ENCODE results near the gene GALNT5.

The GALNT5 gene

DNA sequence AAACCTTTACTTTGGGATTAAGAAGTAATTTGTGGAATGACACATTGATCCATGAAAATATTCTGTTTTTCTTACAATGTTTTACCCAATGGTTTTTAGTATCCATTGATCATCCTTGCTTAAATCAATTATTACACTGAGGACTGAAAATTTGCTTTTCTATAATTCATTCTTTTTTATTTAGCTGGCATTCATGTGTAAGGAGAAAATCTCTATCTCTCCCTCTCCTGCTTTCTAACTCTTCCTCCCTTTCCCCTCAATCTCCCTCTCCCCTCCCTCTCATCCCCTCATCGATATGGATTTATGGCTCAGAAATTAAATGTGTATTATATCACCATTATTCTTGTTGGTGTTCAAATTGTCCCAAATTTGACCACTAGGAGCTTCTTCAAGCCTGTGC, 29.7 kb downstream of the GALNT5 start:
- DNase-seq (ENCODE audit: low read depth in 2 of 2, low spot score in 1 of 2): no peak

DNA sequence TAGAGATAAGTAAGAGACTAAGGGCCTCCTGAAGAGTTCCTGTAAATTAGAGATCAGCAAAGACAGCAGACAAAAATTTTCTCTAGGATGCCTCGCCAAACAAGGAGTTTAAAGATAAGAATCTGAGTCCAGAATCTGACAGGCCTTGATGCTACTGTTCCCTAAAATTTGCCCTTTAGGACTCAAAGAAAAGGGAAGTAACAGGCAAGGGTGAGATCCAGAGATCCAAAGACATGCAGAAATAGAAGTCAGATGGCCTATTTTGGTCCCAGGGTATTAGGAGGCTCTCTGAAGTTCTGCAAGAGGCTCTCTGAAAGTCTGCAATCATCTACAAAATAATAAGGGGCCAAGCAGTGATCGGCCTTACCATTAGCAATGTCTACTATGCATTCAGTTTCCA, 33.0 kb downstream of the GALNT5 start:
- DNase-seq (ENCODE audit: low read depth in 2 of 2, low spot score in 1 of 2): no peak

GRCh38 chr2:157291018-157291417, 33.5 kb downstream of the GALNT5 start:
- DNase-seq (ENCODE audit: low read depth in 2 of 2, low spot score in 1 of 2): no peak

- DNase-seq (ENCODE audit: low read depth in 2 of 2, low spot score in 1 of 2): no peak
These were observed 35.3 kb downstream of the GALNT5 start for GRCh38 chr2:157292853-157293252.

GRCh38 chr2:157296490-157296889, 39.0 kb downstream of the GALNT5 start:
- DNase-seq (ENCODE audit: low read depth in 2 of 2, low spot score in 1 of 2): no peak

- DNase-seq (ENCODE audit: low read depth in 2 of 2, low spot score in 1 of 2): no peak
These were observed 39.5 kb downstream of the GALNT5 start for GRCh38 chr2:157296958-157297357.

DNA sequence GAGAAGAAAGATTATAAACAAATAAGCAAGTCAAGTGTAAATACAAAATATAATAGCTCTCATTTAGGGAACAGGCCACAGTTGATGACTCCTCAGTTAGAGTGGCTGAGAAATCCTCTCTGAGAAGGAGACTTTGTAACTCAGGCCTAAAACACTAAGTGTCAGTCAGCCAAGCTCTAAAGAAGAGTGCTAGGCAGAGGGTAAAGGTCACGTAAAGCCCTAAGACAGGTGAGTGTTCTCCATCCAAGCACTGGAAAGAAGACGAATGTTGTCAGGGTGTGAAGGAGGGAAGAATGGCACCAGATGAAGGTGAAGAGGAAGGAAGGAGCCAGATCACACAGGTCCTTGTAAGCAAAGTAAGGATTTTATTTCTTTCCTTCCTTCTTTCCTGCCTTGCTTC, 43.8 kb downstream of the GALNT5 start:
- no peak for DNase-seq (ENCODE audit: low read depth in 2 of 2, low spot score in 1 of 2)

- no peak for DNase-seq (ENCODE audit: low read depth in 2 of 2, low spot score in 1 of 2)
These were observed 45.1 kb downstream of the GALNT5 start for GRCh38 chr2:157302492-157303099.

DNA sequence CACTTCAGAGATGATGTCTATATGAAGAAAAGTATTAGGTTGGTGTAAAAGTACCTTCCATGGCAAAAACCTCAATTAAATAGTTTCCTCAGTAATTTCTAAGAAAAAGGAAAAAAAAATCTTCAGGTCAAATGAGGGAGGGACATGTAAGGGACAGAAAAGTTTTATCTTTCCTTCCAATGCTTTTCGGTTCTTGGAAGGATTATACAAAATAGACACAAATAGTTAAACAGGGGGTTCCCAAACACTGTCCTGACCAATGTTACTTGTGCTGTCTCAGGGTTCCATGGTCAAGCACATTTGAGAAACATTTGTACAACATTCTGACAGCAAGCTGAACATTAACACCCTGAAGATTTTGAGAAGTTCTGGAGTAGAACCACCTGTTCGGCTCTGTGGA, 46.1 kb downstream of the GALNT5 start:
- no peak for DNase-seq (ENCODE audit: low read depth in 2 of 2, low spot score in 1 of 2)

GRCh38 chr2:157304811-157305722, 47.6 kb downstream of the GALNT5 start:
- no peak for DNase-seq (ENCODE audit: low read depth in 2 of 2, low spot score in 1 of 2)

- no peak for DNase-seq (ENCODE audit: low read depth in 2 of 2, low spot score in 1 of 2)
These were observed 48.2 kb downstream of the GALNT5 start for GRCh38 chr2:157305723-157306110.

DNA sequence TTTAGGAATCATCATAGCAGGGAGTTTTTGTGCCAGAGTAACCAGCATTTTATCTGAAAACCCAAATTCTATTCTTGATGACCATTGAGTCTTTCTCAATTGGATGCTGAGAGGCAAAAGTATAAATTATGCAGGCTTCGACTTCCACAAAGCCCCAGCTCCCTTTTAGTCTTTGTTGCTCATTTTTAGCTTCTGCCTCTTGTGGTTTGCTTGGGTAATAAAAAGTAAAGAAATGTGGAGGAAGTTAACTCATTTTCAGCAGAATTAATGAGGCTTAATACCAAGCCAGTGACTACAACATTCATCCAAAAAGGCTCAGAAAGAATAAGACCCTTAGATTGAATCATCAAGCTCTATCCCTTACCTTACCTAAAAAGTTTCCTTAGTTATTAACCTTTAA, 49.5 kb downstream of the GALNT5 start:
- DNase-seq (ENCODE audit: low read depth in 2 of 2, low spot score in 1 of 2): no peak

- DNase-seq (ENCODE audit: low read depth in 2 of 2, low spot score in 1 of 2): no peak
These were observed 52.4 kb downstream of the GALNT5 start for GRCh38 chr2:157309878-157310277.

DNA sequence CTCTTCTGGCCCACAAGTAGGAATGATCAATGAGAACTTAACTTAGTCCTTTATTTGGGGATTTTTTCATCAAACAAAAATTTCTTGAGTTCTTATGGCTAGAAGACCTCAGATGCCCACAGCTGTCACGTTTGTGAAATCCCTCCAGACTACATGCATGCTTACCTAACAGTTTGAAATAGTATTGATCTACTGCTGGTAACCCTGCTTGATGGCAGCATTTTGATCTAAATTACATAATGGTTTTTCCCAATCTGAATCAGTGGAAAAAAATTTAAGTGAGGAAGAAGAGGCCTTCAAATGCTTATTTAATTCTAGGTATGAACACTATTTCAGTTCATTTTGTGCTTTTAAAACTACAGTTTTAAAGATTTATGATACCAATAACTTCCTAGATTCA, 54.2 kb downstream of the GALNT5 start:
- no peak for DNase-seq (ENCODE audit: low read depth in 2 of 2, low spot score in 1 of 2)

DNA sequence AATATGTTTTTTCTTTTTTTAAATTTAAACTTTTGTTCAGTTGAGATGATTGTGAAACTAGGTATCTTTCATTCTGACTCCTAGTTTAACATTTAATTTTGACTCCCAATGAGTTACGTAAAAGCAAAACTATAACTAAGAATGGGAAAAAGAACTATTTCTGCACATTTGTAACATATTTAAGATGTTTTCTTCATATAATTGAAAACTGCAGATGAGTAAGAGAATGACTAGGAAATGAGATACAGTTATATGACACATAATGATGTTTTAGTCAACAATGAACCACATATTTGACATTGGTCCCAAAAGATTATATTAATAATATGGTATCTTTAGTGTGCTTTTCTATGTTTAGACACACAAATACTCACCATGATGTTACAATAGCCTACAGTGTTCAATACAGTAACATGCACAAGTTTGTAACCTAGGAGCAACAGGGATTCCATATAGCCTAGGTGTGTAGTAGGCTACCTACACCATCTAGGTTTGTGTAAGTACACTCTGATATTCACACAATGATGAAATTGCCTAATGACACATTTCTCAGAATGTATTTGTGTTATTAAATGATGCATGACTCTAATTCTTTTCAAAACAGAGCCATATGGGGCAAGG, 55.5 kb downstream of the GALNT5 start:
- no peak for DNase-seq (ENCODE audit: low read depth in 2 of 2, low spot score in 1 of 2)

GRCh38 chr2:157315901-157316300, 58.4 kb downstream of the GALNT5 start:
- DNase-seq (ENCODE audit: low read depth in 2 of 2, low spot score in 1 of 2): no peak

GRCh38 chr2:157318884-157319283, 61.4 kb downstream of the GALNT5 start:
- DNase-seq (ENCODE audit: low read depth in 2 of 2, low spot score in 1 of 2): no peak

DNA sequence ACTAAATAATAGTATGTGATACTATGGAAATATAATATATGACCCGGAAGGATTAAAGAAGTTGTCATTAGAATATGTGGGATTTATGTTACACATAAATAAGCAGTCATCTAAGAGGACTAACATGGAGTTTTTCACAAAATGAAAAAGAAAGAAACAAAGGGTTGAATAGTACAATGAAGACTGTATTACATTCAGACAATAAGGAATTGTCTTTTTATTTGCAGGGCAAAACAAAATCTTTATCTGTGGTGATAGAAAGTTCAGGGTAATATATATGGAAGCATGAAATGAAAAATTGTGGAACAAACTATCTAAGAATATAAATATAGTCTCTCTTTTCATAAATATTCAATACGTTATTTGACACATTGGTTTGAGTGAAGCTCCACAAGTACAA, 62.3 kb downstream of the GALNT5 start:
- DNase-seq (ENCODE audit: low read depth in 2 of 2, low spot score in 1 of 2): no peak

DNA sequence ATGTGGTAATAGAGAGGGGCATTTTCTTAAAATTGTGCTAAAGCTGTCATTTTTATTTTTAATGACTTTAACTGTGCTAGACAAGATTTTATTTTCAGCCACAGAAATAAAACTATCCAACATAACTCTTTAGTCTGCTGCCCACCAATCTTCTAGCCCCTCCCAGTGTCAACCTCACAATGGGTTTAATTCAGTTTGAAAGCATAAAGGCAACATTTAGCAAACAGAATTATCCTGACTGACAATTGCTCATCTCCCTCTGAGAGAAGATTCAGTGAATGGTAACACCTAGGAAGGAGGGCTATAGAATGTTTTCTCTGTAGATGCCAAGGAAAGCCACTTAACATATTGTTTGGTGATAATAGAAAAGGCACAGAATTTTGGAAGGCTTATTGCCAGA, 62.9 kb downstream of the GALNT5 start:
- no peak for DNase-seq (ENCODE audit: low read depth in 2 of 2, low spot score in 1 of 2)

DNA sequence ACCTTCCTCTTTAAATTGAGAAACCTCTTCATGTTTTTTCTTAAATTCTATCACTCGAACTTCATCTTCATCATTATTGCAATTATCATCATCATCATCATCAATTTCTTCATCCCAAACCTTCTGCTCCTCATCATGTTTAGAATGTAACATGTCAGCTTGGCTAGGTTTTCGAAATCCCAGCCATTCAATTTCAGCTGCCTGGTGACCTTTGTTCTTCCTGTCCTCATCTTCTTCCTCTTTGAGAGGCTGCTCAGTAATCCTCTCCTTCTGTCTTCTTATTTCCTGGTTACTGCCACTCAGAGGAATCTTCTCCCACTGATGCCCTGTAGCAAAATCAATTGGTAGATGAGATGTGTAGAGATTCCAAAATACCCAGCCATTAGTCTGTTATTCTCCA, 64.0 kb downstream of the GALNT5 start:
- no peak for DNase-seq (ENCODE audit: low read depth in 2 of 2, low spot score in 1 of 2)

DNA sequence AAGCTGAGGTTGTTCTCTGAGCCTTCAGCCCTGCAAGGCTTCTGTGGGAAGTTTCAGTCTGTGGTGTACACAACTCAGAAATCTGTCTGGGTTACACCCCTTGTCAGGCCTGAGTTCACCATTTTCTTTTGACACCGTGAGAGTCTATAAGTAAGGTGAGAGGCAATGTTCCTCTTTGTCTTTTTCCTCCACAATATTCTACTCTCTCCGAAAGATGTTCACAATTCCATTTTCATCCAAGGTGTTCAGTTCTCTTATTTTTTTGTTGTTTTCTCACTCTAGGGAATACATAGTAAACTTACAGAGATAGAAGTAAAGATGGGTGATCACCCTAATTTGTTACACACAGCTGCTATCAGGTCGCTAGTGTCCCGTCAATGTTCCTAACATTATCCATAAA, 64.9 kb downstream of the GALNT5 start:
- DNase-seq (ENCODE audit: low read depth in 2 of 2, low spot score in 1 of 2): no peak

GRCh38 chr2:157324331-157324843, 66.9 kb downstream of the GALNT5 start:
- DNase-seq (ENCODE audit: low read depth in 2 of 2, low spot score in 1 of 2): no peak

Measured in stimulated activated CD8-positive, alpha-beta memory T cell treated with anti-CD3 and anti-CD28 coated beads, Interleukin-4, amount 100 ng/mL, for 4 hours (primary cell).